K562 (cell line): Measurements from ENCODE around the gene SLC27A2. TPM values are rescaled to one million over a fixed set of nuclear protein-coding genes. Genes with fewer than 3 reads are reported as not detected.

Experiments used
- ATAC-seq: fragments of 200-7000 bp; cut with Tn5 transposase; 3 replicates; pipeline ENCODE4 v1.9.1; 2020; ENCODE audit warnings: moderate library complexity
- BruUV-seq: library from RNA; stranded (reverse); fragments of 400-500 nt; replicated peaks from 2 replicates; lab custom pipeline; 2021; lab: Mats Ljungman, UMichigan
- CTCF ChIA-PET: fragments of 300-600 bp; formaldehyde crosslinking; extraction: SDS; loops from one replicate; lab custom pipeline; 2021; ENCODE audit warnings: low intra/inter-chr PET ratio; lab: Yijun Ruan, JAX
- POLR2A ChIA-PET: fragments of 300-600, 350-650 bp; sonication (Branson Sonifier 250); formaldehyde crosslinking; extraction: SDS; loops from one replicate; lab custom pipeline; 2021; ENCODE audit warnings: antibody characterized with exemption, inconsistent platforms; lab: Yijun Ruan, JAX
- DNase-seq, 4 experiments: peaks; one replicate each; pipeline versions ENCODE4 v3.0.0 to v3.0.0-alpha.2; 2011 to 2018; ENCODE audit warnings: low spot score in 3 of 4, mixed read lengths in 3 of 4; ENCODE audit errors: extremely low read depth in 1 of 4
- FAIRE-seq: peaks from 2 replicates; lab custom pipeline; 2011; peaks lifted over from hg19 to GRCh38; lab: Jason Lieb, UNC
- H2AFZ ChIP-seq: 2 replicates; pipeline ENCODE4 v1.6.0; 2011; ENCODE audit warnings: low read depth, low read length, control low read depth, inconsistent platforms
- H3K27ac ChIP-seq: fragments of 200-600 bp; 3 replicates; pipeline ENCODE4 v1.8.0; 2011; ENCODE audit warnings: low read depth, mild to moderate bottlenecking, control low read depth, inconsistent platforms, low read length, moderate library complexity, mixed read lengths; ENCODE audit errors: extremely low read depth
- H3K27me3 ChIP-seq, 2 experiments: fragments of 300-600 bp in 1 of 2; 2 replicates in 1 of 2; 3 replicates in 1 of 2; pipeline versions ENCODE4 v1.6.0 to v1.8.0; 2011; ENCODE audit warnings: inconsistent platforms in 2 of 2, low read length in 2 of 2, mild to moderate bottlenecking in 1 of 2, mixed read lengths in 1 of 2, moderate library complexity in 1 of 2; ENCODE audit not compliant: control insufficient read depth in 2 of 2, insufficient read depth in 2 of 2
- H3K36me3 ChIP-seq: fragments of 300-600 bp; 3 replicates; pipeline ENCODE4 v1.8.0; 2011; ENCODE audit warnings: mild to moderate bottlenecking, low read length, inconsistent platforms; ENCODE audit not compliant: control insufficient read depth, insufficient read depth
- H3K4me1 ChIP-seq, 2 experiments: fragments of 200-600 bp in 1 of 2; replicated peaks in 1 of 2; 2 replicates in 1 of 2; 3 replicates in 1 of 2; pipeline versions ENCODE4 v1.5.1 to v1.8.0; 2011; ENCODE audit warnings: inconsistent platforms in 2 of 2, low read length in 2 of 2, mild to moderate bottlenecking in 1 of 2, mixed read lengths in 1 of 2, moderate library complexity in 1 of 2; ENCODE audit not compliant: control insufficient read depth in 2 of 2, insufficient read depth in 2 of 2
- H3K4me2 ChIP-seq: 2 replicates; pipeline ENCODE4 v1.6.1; 2011; ENCODE audit warnings: low read length, control low read depth, inconsistent platforms, mixed read lengths; ENCODE audit not compliant: insufficient read depth
- H3K4me3 ChIP-seq: fragments of 200-600 bp; sonication (generic), shearing (Covaris generic); 2 replicates; pipeline ENCODE4 v1.5.1; 2016; ENCODE audit warnings: control low read depth, inconsistent platforms
- H3K79me2 ChIP-seq: fragments of 200-600 bp; 3 replicates; pipeline ENCODE4 v1.8.0; 2011; ENCODE audit warnings: low read length, inconsistent platforms; ENCODE audit not compliant: control insufficient read depth, insufficient read depth
- H3K9ac ChIP-seq, 2 experiments: 2 replicates each; pipeline versions ENCODE4 v1.6.0 to v1.6.1; 2011; ENCODE audit warnings: low read depth in 2 of 2, low read length in 2 of 2, control low read depth in 1 of 2, inconsistent platforms in 1 of 2, mild to moderate bottlenecking in 1 of 2, mixed read lengths in 1 of 2; ENCODE audit not compliant: insufficient read depth in 1 of 2
- H3K9me1 ChIP-seq: one replicate; pipeline ENCODE4 v1.6.0; 2011; ENCODE audit warnings: inconsistent platforms, mild to moderate bottlenecking, low read length, moderate library complexity; ENCODE audit not compliant: control insufficient read depth, insufficient read depth
- H3K9me3 ChIP-seq: replicated peaks from 2 replicates; pipeline ENCODE4 v1.5.1; 2011; ENCODE audit warnings: low read depth, low read length, inconsistent platforms; ENCODE audit not compliant: control insufficient read depth, insufficient read depth
- H4K20me1 ChIP-seq: replicated peaks from 2 replicates; pipeline ENCODE4 v1.6.1; 2011; ENCODE audit warnings: low read length, inconsistent platforms, mixed read lengths; ENCODE audit not compliant: control insufficient read depth, insufficient read depth
- CBFB ChIP-seq: sonication (generic); formaldehyde crosslinking; IDR thresholded peaks from 2 replicates; pipeline ENCODE4 v1.4.0; 2020; ENCODE audit warnings: mild to moderate bottlenecking, missing genetic modification reagents
- CBX1 ChIP-seq: sonication (generic); IDR thresholded peaks from 2 replicates; pipeline ENCODE4 v1.6.1; 2016; ENCODE audit warnings: antibody characterized with exemption, low read depth, mild to moderate bottlenecking
- CEBPZ ChIP-seq: fragments of 150-350 bp; IDR thresholded peaks from 2 replicates; pipeline ENCODE4 v1.6.1; 2014; ENCODE audit warnings: low read depth, mild to moderate bottlenecking, low read length, borderline replicate concordance
- E2F5 ChIP-seq: sonication (generic); formaldehyde crosslinking; IDR thresholded peaks from 2 replicates; pipeline ENCODE4 v1.8.0; 2022; ENCODE audit warnings: mild to moderate bottlenecking, missing genetic modification reagents
- ETV5 ChIP-seq: sonication (generic); formaldehyde crosslinking; IDR thresholded peaks from 2 replicates; pipeline ENCODE4 v1.4.0; 2020; ENCODE audit warnings: low read depth, mild to moderate bottlenecking, missing genetic modification reagents
- ETV6 ChIP-seq, 3 experiments: fragments of 150-350 bp in 1 of 3; sonication (generic) in 1 of 3; formaldehyde crosslinking in 1 of 3; IDR thresholded peaks; 2 replicates each; pipeline versions ENCODE4 v1.6.1 to v1.8.0; 2014 to 2022; ENCODE audit warnings: borderline replicate concordance in 2 of 3, low read depth in 2 of 3, antibody characterized with exemption in 1 of 3, low read length in 1 of 3, mild to moderate bottlenecking in 1 of 3, missing genetic modification reagents in 1 of 3
- ILK ChIP-seq: fragments of 450-650 bp; IDR thresholded peaks from 2 replicates; pipeline ENCODE4 v1.6.1; 2016; ENCODE audit warnings: missing genetic modification characterization, low read depth, mild to moderate bottlenecking, missing compliant biosample characterization, moderate library complexity, borderline replicate concordance
- NFIX ChIP-seq: fragments of 250-450 bp; sonication (Bioruptor Pico); IDR thresholded peaks from 2 replicates; pipeline ENCODE4 v1.4.0; 2020; ENCODE audit warnings: low read depth, mild to moderate bottlenecking, moderate library complexity
- NR4A1 ChIP-seq, 2 experiments: fragments of 250-450 bp in 1 of 2; fragments of 450-650 bp in 1 of 2; sonication (Bioruptor Pico) in 1 of 2; IDR thresholded peaks; 2 replicates each; pipeline versions ENCODE4 v1.4.0 to v1.6.1; 2016 to 2020; ENCODE audit warnings: mild to moderate bottlenecking in 2 of 2, missing compliant biosample characterization in 1 of 2, missing genetic modification characterization in 1 of 2, moderate library complexity in 1 of 2
- SIN3A ChIP-seq, 2 experiments: fragments of 150-350 bp in 1 of 2; IDR thresholded peaks; 2 replicates each; pipeline ENCODE4 v1.6.1; 2011 to 2016; ENCODE audit warnings: borderline replicate concordance in 2 of 2, low read depth in 2 of 2, low read length in 2 of 2, mild to moderate bottlenecking in 2 of 2, moderate library complexity in 2 of 2; ENCODE audit not compliant: control insufficient read depth in 1 of 2
- SREBF1 ChIP-seq: fragments of 150-350 bp; IDR thresholded peaks from 2 replicates; pipeline ENCODE4 v1.6.1; 2014; ENCODE audit warnings: antibody characterized with exemption, low read depth, low read length, borderline replicate concordance
- TAF9B ChIP-seq: fragments of 450-650 bp; IDR thresholded peaks from 2 replicates; pipeline ENCODE4 v1.6.1; 2018; ENCODE audit warnings: mild to moderate bottlenecking; ENCODE audit not compliant: partially characterized antibody
- ZNF668 ChIP-seq: fragments of 250-450 bp; sonication (Bioruptor Pico); IDR thresholded peaks from 2 replicates; pipeline ENCODE4 v1.8.0; 2022; ENCODE audit warnings: mild to moderate bottlenecking, inconsistent platforms
- ZNF766 ChIP-seq: fragments of 200-800 bp; sonication (Bioruptor generic); conservative IDR thresholded peaks from 2 replicates; pipeline ENCODE4 v1.6.1; 2016; ENCODE audit warnings: missing genetic modification characterization, missing compliant biosample characterization
- WGBS: fragments of 100-300 bp; shearing (Covaris generic); methylation state at CpG from one replicate; pipeline ENCODE4 v1.1.6; 2016; ENCODE audit warnings: low coverage, mixed read lengths; ENCODE audit not compliant: insufficient coverage; ENCODE audit errors: missing lambda C conversion rate; 5-methylcytosine and 5-hydroxymethylcytosine counted together
- in situ Hi-C: fragments of 300-500 bp; cut with MboI; formaldehyde crosslinking; loops from 4 replicates; pipeline ENCODE4 v1.15.0; 2018; ENCODE audit warnings: inconsistent platforms, mixed read lengths
- intact Hi-C: fragments of 100-400 bp; cut with micrococcal nuclease; formaldehyde crosslinking; loops from 2 replicates; pipeline ENCODE4 v1.14.2; 2022
- polyA plus RNA-seq, 8 experiments: library from polyadenylated mRNA; depleted of rRNA in 4 of 8; stranded (reverse) in 5 of 8; unstranded in 3 of 8; fragments of >200 nt; fragmentation: Nextera tagmentation in 2 of 8; fragmentation: Illumina TruSeq in 1 of 8; extraction: Ambion mirVana in 2 of 8; extraction: Trizol in 1 of 8; gene quantifications; 2 replicates each; pipeline versions ENCODE4 v1.2.1 to v1.2.3, GENCODE V29; 2011 to 2014; ENCODE audit warnings: inconsistent platforms in 1 of 8, missing spikeins in 1 of 8
- total RNA-seq, 7 experiments: library from RNA; depleted of rRNA in 6 of 7; stranded (reverse); fragments of >200 nt in 6 of 7; fragmentation: Illumina TruSeq in 2 of 7; extraction: Trizol in 2 of 7; gene quantifications; 2 replicates each; pipeline versions ENCODE4 v1.2.1 to v1.2.3, GENCODE V29; 2011 to 2021; ENCODE audit warnings: low replicate concordance in 1 of 7
- TF ChIP-seq, protein P1 (sequence below): fragments of 450-650 bp; formaldehyde crosslinking; conservative IDR thresholded peaks from 2 replicates; pipeline ENCODE4 v1.4.0; 2022; ENCODE audit warnings: mild to moderate bottlenecking, missing genetic modification characterization

SLC27A2 gene
- total and polyA plus RNA-seq, 9 of the 15 experiments (the other 6 are each of a cell fraction or from before 2014, with no cell fraction given), result 4.9 to 38.0 (median 22.7) TPM

- CTCF ChIA-PET, result no interaction called here
Observed at GRCh38 chr15:50275091-50275490, 93.1 kb downstream of the SLC27A2 start.

More at GRCh38 chr15:50275091-50275490, 93.1 kb downstream of the SLC27A2 start:
- Histone ChIP-seq H3K4me1 (no peaks in the 10 kb centered on the region), H3K27ac (no peak overlapping the region), H3K4me2 (no peak overlapping the region), H3K9me3 (no peaks in the 10 kb centered on the region), H3K27me3 (no peaks in the 10 kb centered on the region), H3K9ac (no peak overlapping the region), H4K20me1 (no peaks in the 10 kb centered on the region), H3K9me1 (no peaks in the 10 kb centered on the region), H3K36me3 (peaks cover 2% of the 10 kb centered on the region; the same call in 1 of the 3 replicates), H2AFZ (no peak overlapping the region), H3K4me3 (no peak overlapping the region), H3K79me2 (no peaks in the 10 kb centered on the region)
- no peak for ATAC-seq
- POLR2A ChIA-PET, result no interaction called here
- TF ChIP-seq E2F5 (CRISPR knock-in tag) (no peak), ETV5 (CRISPR knock-in tag) (no peak), ETV6 (IDR thresholded peaks at IDR 0.05; ENCODE audit: borderline replicate concordance in 1 of 2, low read depth in 2 of 2, low read length in 1 of 2) (no peak), ETV6 (CRISPR knock-in tag; IDR thresholded peaks at IDR 0.05; ENCODE audit: borderline replicate concordance) (no peak), ILK (no peak), CBX1 (no peak), CEBPZ (no peak), SIN3A (IDR thresholded peaks at IDR 0.05; ENCODE audit: borderline replicate concordance in 2 of 2, control insufficient read depth in 1 of 2, low read depth in 2 of 2, low read length in 2 of 2) (no peak), CBFB (no peak), NR4A1 (CRISPR knock-in tag; IDR thresholded peaks at IDR 0.05) (no peak), NR4A1 (tag; IDR thresholded peaks at IDR 0.05) (no peak), NFIX (no peak), ZNF668 (no peak), ZNF766 (CRISPR knock-in tag) (no peak), TAF9B (no peak), SREBF1 (no peak)
- TF ChIP-seq, protein P1, sequence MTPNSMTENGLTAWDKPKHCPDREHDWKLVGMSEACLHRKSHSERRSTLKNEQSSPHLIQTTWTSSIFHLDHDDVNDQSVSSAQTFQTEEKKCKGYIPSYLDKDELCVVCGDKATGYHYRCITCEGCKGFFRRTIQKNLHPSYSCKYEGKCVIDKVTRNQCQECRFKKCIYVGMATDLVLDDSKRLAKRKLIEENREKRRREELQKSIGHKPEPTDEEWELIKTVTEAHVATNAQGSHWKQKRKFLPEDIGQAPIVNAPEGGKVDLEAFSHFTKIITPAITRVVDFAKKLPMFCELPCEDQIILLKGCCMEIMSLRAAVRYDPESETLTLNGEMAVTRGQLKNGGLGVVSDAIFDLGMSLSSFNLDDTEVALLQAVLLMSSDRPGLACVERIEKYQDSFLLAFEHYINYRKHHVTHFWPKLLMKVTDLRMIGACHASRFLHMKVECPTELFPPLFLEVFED, result no peak
- DNase-seq, result no peak
- in situ Hi-C loops (no loop called here), intact Hi-C loops (no loop called here)
- WGBS, result 2% methylated on average over 2 of the region's 2 CpGs
- no TSS peak for BruUV-seq
- FAIRE-seq, result no peak
